BJ (cell line): ENCODE results near the gene IDH3G. TPM values are rescaled to one million over a fixed set of nuclear protein-coding genes. Genes with fewer than 3 reads are reported as not detected.

Experiments
- CTCF ChIA-PET: fragments of 350-600 bp; formaldehyde crosslinking; extraction: SDS; loops from one replicate; lab custom pipeline; 2021; ENCODE audit warnings: antibody characterized with exemption, inconsistent platforms; lab: Yijun Ruan, JAX
- POLR2A ChIA-PET: fragments of 300-600 bp; sonication (Branson Sonifier 250); formaldehyde crosslinking; extraction: SDS; loops from one replicate; lab custom pipeline; 2021; ENCODE audit warnings: antibody characterized with exemption; lab: Charles Lee
- DNase-seq: peaks from one replicate; pipeline ENCODE4 v3.0.0-alpha.2; 2011; ENCODE audit warnings: low read depth
- H3K27me3 ChIP-seq: 2 replicates; pipeline ENCODE4 v1.6.0; 2011; ENCODE audit warnings: low read length; ENCODE audit not compliant: control insufficient read depth, insufficient read depth
- H3K36me3 ChIP-seq: 2 replicates; pipeline ENCODE4 v1.5.1; 2011; ENCODE audit warnings: low read length; ENCODE audit not compliant: control insufficient read depth, insufficient read depth
- H3K4me3 ChIP-seq: 2 replicates; pipeline ENCODE4 v1.5.1; 2011; ENCODE audit warnings: low read depth, mild to moderate bottlenecking, control low read depth, low read length
- CTCF ChIP-seq: IDR thresholded peaks from 2 replicates; pipeline ENCODE4 v1.5.1; 2011; ENCODE audit warnings: low read depth, mild to moderate bottlenecking, control low read depth, inconsistent platforms, low read length, moderate library complexity; ENCODE audit not compliant: insufficient read depth
- polyA plus RNA-seq: library from polyadenylated mRNA; depleted of rRNA; stranded (reverse); fragments of >200 nt; gene quantifications from 2 replicates; pipeline ENCODE4 v1.2.3, GENCODE V29; 2011

IDH3G gene
- polyA plus RNA-seq, 1 experiment = 99.2 TPM

DNA sequence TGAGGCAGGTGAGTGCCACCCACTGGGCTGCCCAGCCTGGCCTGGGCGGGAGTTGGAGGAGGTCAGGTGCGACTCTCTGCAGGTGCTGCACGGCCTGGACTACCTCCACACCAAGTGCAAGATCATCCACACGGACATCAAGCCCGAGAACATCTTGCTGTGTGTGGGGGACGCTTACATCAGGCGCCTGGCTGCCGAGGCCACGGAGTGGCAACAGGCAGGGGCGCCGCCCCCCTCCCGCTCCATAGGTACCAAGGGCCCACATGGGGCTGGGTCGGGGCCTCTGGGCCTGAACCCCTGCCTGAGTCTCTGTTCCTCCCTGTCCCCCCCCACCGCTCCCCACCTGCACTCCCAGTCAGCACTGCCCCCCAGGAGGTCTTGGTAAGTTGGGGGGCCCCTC lies 11.3 kb downstream of the IDH3G start:
- no peak for DNase-seq
- ChIA-PET CTCF (no interaction called here), POLR2A (no interaction called here)
- TF ChIP-seq CTCF = no peak
- Histone ChIP-seq H3K4me3 (no peak overlapping the region), H3K27me3 (no peaks in the 10 kb centered on the region), H3K36me3 (peaks cover 8% of the 10 kb centered on the region; the same call in 1 of the 2 replicates)

DNA sequence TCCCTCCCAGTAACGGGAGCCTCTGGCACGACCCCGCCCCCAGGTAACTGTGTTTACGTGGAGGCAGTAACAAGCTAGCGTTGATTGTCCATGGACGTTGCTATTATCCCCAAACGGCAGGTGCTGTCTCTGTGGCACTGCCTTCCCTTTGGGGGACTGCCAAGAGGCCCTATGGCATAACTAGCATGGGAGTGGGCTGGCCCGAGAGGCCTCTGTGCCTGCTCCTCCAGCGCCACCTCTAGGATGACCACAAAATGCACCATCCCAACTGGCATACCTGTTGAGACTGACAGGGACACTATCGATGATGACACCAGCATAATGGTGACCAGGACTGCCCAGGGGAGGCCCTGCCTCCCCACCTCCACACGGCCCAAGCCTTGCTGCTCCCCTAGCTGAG lies 11.9 kb downstream of the IDH3G start:
- CTCF ChIA-PET = no interaction called here
- no peak for DNase-seq
- Histone ChIP-seq H3K36me3 (peaks cover 6% of the 10 kb centered on the region; the same call in 1 of the 2 replicates), H3K27me3 (no peaks in the 10 kb centered on the region), H3K4me3 (no peak overlapping the region)
- POLR2A ChIA-PET = no interaction called here
- TF ChIP-seq CTCF = 0 out of 2 replicates have a peak, but pooled peaks have one; percentile 3

- Histone ChIP-seq H3K4me3 (no peak overlapping the region), H3K27me3 (no peaks in the 10 kb centered on the region), H3K36me3 (peaks cover 4% of the 10 kb centered on the region; the same call in 1 of the 2 replicates)
- no peak for TF ChIP-seq CTCF
- no peak for DNase-seq
- POLR2A ChIA-PET = no interaction called here
- CTCF ChIA-PET = interaction anchor here (0.8 to 1.0 kb wide), 2 partner anchors 13 to 18 kb away, joined by 3 to 4 read pairs; partner anchors contain the start of gene PLXNB3
Observed at GRCh38 chrX:153781428-153782047, 12.6 kb downstream of the IDH3G start.

DNA sequence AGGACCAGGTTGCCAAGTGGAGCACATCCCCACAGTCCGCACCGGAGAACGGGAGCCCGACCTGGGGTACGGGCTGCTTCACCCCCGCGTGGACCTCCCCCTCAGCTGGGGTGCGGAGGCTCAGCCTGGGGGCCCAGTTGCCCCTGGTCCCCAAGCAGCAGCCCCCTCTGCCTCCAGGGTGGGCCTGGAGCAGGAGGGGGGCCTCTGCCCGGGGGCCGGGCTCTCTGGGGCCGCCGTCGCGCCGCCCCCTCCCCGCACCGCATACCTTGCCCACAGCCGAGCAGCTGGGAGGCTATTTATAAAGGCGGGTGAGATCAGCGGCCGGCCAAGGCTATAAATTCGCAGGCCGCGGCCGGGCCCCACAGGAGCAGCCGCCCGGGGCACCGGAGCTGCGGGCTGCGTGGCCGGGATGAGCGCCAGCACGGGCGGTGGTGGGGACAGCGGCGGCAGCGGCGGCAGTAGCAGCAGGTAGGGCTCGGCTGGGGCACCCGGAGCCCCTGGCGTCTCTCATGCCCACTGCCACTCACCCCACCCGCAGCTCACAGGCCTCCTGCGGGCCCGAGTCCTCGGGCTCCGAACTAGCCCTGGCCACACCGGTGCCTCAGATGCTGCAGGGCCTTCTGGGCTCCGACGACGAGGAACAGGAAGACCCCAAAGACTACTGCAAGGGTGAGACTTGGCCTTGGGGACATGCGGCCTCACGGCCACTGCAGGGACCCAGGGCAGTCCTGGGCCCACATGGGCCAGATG lies 13.3 kb downstream of the IDH3G start, which contains the start of gene SRPK3:
Gene SRPK3 (plus strand): TSS at position 364 of the 750 bp plus-strand sequence. CDS start 46 bp downstream, at position 410.
- ChIA-PET CTCF (interaction anchor here (1.0 kb wide), 1 partner anchor 17 kb away, joined by 4 read pairs; the partner anchor contains the start of gene PLXNB3), POLR2A (interaction anchor here (0.5 to 0.7 kb wide), 2 partner anchors 64 to 166 kb away, joined by 4 read pairs; no protein-coding TSS in a partner anchor)

More for the DNA sequence above, 13.3 kb downstream of the IDH3G start, which contains the start of gene SRPK3:
- no peak within 1 kb of the TSS for H3K4me3 ChIP-seq
- no peak for TF ChIP-seq CTCF
- DNase-seq = no peak
- H3K27me3 ChIP-seq = no peaks in the 10 kb centered on the region
- H3K36me3 ChIP-seq = peaks cover 3% of the 10 kb centered on the region; the same call in 1 of the 2 replicates
